Measurements from ENCODE around the gene TNFRSF1B. TPM values are rescaled to one million over a fixed set of nuclear protein-coding genes. Genes with fewer than 3 reads are reported as not detected.

The TNFRSF1B gene
- total and polyA plus RNA-seq, 9 of the 15 experiments (the other 6 are each of a cell fraction or from before 2014, with no cell fraction given): 8.8 to 91.3 (median 36.0) TPM

DNA sequence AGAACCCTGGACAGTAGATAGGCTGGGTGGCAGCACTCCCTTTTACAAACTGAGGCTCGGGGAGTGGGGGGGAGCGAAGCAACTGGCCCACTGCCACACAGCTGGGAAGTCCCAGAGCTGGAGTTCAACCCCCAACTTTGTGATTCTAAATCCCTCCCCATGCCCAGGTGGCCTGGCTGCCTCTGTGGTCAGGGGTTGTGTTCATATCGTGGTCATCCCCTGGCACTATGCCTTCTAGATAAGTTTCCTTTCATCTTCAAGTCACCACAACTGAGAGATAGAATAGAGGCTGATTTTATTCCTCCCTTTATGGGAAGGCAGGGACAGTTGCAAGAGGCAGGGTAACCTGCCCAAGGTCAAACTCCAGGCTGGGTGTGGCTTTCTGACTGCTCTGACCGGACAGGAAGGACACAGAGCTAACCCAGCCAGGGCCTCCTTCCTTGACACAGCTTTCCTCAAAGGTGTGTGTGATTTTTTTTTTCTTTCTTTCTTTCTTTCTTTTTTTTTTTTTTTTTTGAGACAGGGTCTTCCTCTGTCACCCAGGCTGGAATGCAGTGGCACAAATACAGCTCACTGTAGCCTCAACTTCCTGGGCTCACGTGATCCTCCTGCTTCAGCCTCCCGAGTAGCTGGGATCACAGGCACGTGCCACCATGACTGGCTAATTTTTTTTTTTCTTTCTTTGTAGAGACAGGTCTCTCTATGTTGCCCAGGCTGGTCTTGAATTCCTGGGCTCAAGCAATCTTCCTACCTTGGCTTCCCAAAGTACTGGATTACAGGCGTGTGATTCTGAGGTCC lies 18.4 kb upstream of the TNFRSF1B start (continued):
- TF ChIP-seq, protein P1, sequence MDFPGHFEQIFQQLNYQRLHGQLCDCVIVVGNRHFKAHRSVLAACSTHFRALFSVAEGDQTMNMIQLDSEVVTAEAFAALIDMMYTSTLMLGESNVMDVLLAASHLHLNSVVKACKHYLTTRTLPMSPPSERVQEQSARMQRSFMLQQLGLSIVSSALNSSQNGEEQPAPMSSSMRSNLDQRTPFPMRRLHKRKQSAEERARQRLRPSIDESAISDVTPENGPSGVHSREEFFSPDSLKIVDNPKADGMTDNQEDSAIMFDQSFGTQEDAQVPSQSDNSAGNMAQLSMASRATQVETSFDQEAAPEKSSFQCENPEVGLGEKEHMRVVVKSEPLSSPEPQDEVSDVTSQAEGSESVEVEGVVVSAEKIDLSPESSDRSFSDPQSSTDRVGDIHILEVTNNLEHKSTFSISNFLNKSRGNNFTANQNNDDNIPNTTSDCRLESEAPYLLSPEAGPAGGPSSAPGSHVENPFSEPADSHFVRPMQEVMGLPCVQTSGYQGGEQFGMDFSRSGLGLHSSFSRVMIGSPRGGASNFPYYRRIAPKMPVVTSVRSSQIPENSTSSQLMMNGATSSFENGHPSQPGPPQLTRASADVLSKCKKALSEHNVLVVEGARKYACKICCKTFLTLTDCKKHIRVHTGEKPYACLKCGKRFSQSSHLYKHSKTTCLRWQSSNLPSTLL (IDR thresholded peaks at IDR 0.05): no peak
- TF ChIP-seq, protein P2, sequence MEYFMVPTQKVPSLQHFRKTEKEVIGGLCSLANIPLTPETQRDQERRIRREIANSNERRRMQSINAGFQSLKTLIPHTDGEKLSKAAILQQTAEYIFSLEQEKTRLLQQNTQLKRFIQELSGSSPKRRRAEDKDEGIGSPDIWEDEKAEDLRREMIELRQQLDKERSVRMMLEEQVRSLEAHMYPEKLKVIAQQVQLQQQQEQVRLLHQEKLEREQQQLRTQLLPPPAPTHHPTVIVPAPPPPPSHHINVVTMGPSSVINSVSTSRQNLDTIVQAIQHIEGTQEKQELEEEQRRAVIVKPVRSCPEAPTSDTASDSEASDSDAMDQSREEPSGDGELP (CRISPR knock-in tag; IDR thresholded peaks at IDR 0.05; ENCODE audit: borderline replicate concordance): 0 out of 2 replicates have a peak, but pooled peaks have one; percentile 31
- TF ChIP-seq DMBX1 (CRISPR knock-in tag; IDR thresholded peaks at IDR 0.05; ENCODE audit: borderline replicate concordance) (no peak), RAD51 (IDR thresholded peaks at IDR 0.05; ENCODE audit: borderline replicate concordance, low read depth) (peak; percentile 49; the same call in 1 of the 2 replicates), NR2F6 (CRISPR knock-in tag; IDR thresholded peaks at IDR 0.05) (no peak), NCOA4 (IDR thresholded peaks at IDR 0.05; ENCODE audit: partially characterized antibody) (no peak), ZNF347 (CRISPR knock-in tag; IDR thresholded peaks at IDR 0.05; ENCODE audit: low read depth) (no peak), ZNF384 (IDR thresholded peaks at IDR 0.05; ENCODE audit: low read depth, low read length) (0 out of 2 replicates have a peak, but pooled peaks have one; percentile 5)
- TF ChIP-seq, protein P3, sequence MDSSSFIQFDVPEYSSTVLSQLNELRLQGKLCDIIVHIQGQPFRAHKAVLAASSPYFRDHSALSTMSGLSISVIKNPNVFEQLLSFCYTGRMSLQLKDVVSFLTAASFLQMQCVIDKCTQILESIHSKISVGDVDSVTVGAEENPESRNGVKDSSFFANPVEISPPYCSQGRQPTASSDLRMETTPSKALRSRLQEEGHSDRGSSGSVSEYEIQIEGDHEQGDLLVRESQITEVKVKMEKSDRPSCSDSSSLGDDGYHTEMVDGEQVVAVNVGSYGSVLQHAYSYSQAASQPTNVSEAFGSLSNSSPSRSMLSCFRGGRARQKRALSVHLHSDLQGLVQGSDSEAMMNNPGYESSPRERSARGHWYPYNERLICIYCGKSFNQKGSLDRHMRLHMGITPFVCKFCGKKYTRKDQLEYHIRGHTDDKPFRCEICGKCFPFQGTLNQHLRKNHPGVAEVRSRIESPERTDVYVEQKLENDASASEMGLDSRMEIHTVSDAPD (CRISPR knock-in tag; IDR thresholded peaks at IDR 0.05): no peak
- TF ChIP-seq, protein P4, sequence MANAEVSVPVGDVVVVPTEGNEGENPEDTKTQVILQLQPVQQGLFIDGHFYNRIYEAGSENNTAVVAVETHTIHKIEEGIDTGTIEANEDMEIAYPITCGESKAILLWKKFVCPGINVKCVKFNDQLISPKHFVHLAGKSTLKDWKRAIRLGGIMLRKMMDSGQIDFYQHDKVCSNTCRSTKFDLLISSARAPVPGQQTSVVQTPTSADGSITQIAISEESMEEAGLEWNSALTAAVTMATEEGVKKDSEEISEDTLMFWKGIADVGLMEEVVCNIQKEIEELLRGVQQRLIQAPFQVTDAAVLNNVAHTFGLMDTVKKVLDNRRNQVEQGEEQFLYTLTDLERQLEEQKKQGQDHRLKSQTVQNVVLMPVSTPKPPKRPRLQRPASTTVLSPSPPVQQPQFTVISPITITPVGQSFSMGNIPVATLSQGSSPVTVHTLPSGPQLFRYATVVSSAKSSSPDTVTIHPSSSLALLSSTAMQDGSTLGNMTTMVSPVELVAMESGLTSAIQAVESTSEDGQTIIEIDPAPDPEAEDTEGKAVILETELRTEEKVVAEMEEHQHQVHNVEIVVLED (CRISPR knock-in tag; IDR thresholded peaks at IDR 0.05): no peak
- TF ChIP-seq, protein P5, sequence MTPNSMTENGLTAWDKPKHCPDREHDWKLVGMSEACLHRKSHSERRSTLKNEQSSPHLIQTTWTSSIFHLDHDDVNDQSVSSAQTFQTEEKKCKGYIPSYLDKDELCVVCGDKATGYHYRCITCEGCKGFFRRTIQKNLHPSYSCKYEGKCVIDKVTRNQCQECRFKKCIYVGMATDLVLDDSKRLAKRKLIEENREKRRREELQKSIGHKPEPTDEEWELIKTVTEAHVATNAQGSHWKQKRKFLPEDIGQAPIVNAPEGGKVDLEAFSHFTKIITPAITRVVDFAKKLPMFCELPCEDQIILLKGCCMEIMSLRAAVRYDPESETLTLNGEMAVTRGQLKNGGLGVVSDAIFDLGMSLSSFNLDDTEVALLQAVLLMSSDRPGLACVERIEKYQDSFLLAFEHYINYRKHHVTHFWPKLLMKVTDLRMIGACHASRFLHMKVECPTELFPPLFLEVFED (CRISPR knock-in tag; conservative IDR thresholded peaks at IDR 0.05): no peak
- TF ChIP-seq, protein P6, sequence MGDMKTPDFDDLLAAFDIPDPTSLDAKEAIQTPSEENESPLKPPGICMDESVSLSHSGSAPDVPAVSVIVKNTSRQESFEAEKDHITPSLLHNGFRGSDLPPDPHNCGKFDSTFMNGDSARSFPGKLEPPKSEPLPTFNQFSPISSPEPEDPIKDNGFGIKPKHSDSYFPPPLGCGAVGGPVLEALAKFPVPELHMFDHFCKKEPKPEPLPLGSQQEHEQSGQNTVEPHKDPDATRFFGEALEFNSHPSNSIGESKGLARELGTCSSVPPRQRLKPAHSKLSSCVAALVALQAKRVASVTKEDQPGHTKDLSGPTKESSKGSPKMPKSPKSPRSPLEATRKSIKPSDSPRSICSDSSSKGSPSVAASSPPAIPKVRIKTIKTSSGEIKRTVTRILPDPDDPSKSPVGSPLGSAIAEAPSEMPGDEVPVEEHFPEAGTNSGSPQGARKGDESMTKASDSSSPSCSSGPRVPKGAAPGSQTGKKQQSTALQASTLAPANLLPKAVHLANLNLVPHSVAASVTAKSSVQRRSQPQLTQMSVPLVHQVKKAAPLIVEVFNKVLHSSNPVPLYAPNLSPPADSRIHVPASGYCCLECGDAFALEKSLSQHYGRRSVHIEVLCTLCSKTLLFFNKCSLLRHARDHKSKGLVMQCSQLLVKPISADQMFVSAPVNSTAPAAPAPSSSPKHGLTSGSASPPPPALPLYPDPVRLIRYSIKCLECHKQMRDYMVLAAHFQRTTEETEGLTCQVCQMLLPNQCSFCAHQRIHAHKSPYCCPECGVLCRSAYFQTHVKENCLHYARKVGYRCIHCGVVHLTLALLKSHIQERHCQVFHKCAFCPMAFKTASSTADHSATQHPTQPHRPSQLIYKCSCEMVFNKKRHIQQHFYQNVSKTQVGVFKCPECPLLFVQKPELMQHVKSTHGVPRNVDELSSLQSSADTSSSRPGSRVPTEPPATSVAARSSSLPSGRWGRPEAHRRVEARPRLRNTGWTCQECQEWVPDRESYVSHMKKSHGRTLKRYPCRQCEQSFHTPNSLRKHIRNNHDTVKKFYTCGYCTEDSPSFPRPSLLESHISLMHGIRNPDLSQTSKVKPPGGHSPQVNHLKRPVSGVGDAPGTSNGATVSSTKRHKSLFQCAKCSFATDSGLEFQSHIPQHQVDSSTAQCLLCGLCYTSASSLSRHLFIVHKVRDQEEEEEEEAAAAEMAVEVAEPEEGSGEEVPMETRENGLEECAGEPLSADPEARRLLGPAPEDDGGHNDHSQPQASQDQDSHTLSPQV (IDR thresholded peaks at IDR 0.05): peak; percentile 30; the same call in 1 of the 2 replicates
